Adrenal gland (tissue), 12 donors: Measurements from ENCODE around the gene HIRIP3. TPM values are rescaled to one million over a fixed set of nuclear protein-coding genes. Genes with fewer than 3 reads are reported as not detected.
A peak's percentile ranks its signal among the peaks of the same experiment; 100 is the strongest.

Experiments used
- DNase-seq, 7 donors: peaks; one replicate each; pipeline ENCODE4 v3.0.0-alpha.2; 2019 to 2020
- H3K27ac ChIP-seq, 5 donors: fragments of 200-600 bp; sonication (generic) in 4 of 5; 1 replicate in 3 of 5; 2 replicates in 2 of 5; pipeline versions ENCODE4 v1.5.1 to v1.8.0; 2016 to 2020; ENCODE audit warnings: mild to moderate bottlenecking in 1 of 5
- H3K27me3 ChIP-seq: fragments of 200-600 bp; 2 replicates; pipeline ENCODE4 v1.8.0; 2021
- H3K36me3 ChIP-seq, 2 donors: fragments of 200-600 bp; replicated peaks in 1 of 2; 1 replicate in 1 of 2; 2 replicates in 1 of 2; pipeline versions ENCODE4 v1.5.1 to v1.8.0; 2018 to 2022
- H3K4me1 ChIP-seq, 2 donors: fragments of 200-600 bp; replicated peaks in 1 of 2; 1 replicate in 1 of 2; 2 replicates in 1 of 2; pipeline versions ENCODE4 v1.5.1 to v1.8.0; 2018 to 2021
- H3K4me3 ChIP-seq, 4 donors: fragments of 200-600 bp; sonication (generic) in 3 of 4; one replicate each; pipeline ENCODE4 v1.5.1; 2016 to 2018
- H3K9me3 ChIP-seq, 3 donors: fragments of 200-600 bp; sonication (generic) in 1 of 3; replicated peaks in 1 of 3; 1 replicate in 2 of 3; 2 replicates in 1 of 3; pipeline versions ENCODE4 v1.5.1 to v1.8.0; 2016 to 2021
- POLR2A ChIP-seq, 2 donors: fragments of 450-650 bp; IDR thresholded peaks; one replicate each; pipeline ENCODE4 v1.6.1; 2017; ENCODE audit warnings: antibody characterized with exemption in 2 of 2, mild to moderate bottlenecking in 2 of 2, moderate library complexity in 1 of 2
- WGBS, 4 donors: extraction: QIAGEN DNeasy Blood & Tissue Kit in 2 of 4; methylation state at CpG; one replicate each; pipeline versions ENCODE4 v1.1.5 to v1.1.7; 2013 to 2017; 5-methylcytosine and 5-hydroxymethylcytosine counted together
- intact Hi-C, 2 donors: fragments of 100-400 bp; cut with DNase I; formaldehyde crosslinking; loops; one replicate each; pipeline versions ENCODE4 v1.14.1 to v1.15.0; 2022 to 2023
- polyA plus RNA-seq, 3 donors: library from polyadenylated mRNA; stranded (reverse); fragments of 200-250 nt in 2 of 3; fragments of 350-450 nt in 1 of 3; fragmentation: Illumina TruSeq in 1 of 3; extraction: RNeasy Lipid Tissue Mini Kit (QIAGEN cat#74804) in 1 of 3; gene quantifications; one replicate each; pipeline ENCODE4 v1.2.3, GENCODE V29; 2013 to 2014
- total RNA-seq, 9 donors: library from RNA; depleted of rRNA in 4 of 9; stranded (reverse); fragments of >200 nt in 4 of 9; fragments of 120-200 nt in 1 of 9; fragmentation: NEBNext Ultra II Directional in 1 of 9; extraction: Animal tissue kit (Norgen Biotek cat#: 25700) in 1 of 9; gene quantifications; one replicate each; pipeline versions ENCODE4 v1.1.0 to v1.2.4, GENCODE V29; 2013 to 2023
- TF ChIP-seq, protein P1 (sequence below), 6 experiments: fragments of 450-650 bp in 4 of 6; fragments of 200-600 bp in 2 of 6; sonication (generic) in 1 of 6; IDR thresholded peaks; 1 replicate in 5 of 6; 2 replicates in 1 of 6; pipeline versions ENCODE4 v1.5.1 to v1.8.0; 2016 to 2021; ENCODE audit warnings: antibody characterized with exemption in 6 of 6, mild to moderate bottlenecking in 2 of 6, moderate library complexity in 1 of 6
- donor health status: healthy with polysubstance abuse.
- donor health status: Bipolar disorder and iron deficiency.
- donor health status: DM: yes; HTN: yes; CAD: no.
- donor health status: DM: no; HTN: no; CAD: no.
- donor health status: DM: no; HTN: no; CAD: no.
- donor health status: DM: yes; HTN: yes; CAD: no.

The HIRIP3 gene
- total and polyA plus RNA-seq, 12 donors: 11.0 to 35.0 (median 19.1) TPM

DNA sequence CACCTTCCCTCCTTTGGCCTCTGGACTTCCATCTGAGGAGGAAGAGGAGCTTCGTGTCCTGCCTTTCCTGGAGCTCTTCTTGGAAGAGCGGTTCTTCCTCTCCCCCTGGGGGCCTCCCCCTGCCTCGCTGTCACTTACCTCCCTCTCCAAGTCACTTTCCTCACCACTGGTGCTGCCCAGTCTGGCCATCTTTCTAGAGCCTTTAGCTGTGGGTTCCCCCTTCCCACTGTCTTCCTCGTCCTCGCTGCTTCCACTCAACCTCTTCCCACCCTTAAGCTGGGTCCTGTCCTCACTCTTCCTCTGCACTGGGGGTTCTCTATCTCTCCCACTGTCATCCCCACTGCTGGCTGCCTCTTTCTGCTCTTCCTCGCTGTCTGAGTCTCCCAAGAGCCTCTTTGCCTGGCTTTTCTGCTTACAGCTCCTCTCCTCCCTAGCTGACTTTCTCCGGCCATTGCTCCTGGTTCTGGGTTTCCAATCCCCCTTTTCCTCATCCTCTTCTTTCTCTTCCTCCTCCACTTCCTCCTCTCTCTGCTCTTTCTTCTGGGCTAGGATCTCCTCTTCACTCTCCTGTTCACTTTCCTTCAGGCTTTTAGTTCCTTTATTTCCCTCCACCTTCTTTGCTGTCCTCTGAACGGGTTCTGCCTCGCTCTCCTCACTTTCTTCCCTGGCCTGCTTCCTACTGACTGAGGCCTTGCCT is 1.4 kb downstream of the HIRIP3 start:
- Histone ChIP-seq H3K4me1 (peaks cover 17 to 24% of the 10 kb centered on the region in 2 donors), H3K36me3 (peaks cover 0 to 44% of the 10 kb centered on the region in 2 donors), H3K4me3 (no peak overlapping the region), H3K27ac (peak overlapping the region in 1 of 5 donors; percentile 97), H3K9me3 (no peaks in the 10 kb centered on the region), H3K27me3 (no peaks in the 10 kb centered on the region)
- DNase-seq: no peak
- intact Hi-C loops: loop anchor here in 1 of 2 donors (10.0 kb wide), 1 partner anchor 69 kb away; the partner anchor contains the start of gene KCTD13
- TF ChIP-seq POLR2A (IDR thresholded peaks at IDR 0.05): no peak
- TF ChIP-seq, protein P1, sequence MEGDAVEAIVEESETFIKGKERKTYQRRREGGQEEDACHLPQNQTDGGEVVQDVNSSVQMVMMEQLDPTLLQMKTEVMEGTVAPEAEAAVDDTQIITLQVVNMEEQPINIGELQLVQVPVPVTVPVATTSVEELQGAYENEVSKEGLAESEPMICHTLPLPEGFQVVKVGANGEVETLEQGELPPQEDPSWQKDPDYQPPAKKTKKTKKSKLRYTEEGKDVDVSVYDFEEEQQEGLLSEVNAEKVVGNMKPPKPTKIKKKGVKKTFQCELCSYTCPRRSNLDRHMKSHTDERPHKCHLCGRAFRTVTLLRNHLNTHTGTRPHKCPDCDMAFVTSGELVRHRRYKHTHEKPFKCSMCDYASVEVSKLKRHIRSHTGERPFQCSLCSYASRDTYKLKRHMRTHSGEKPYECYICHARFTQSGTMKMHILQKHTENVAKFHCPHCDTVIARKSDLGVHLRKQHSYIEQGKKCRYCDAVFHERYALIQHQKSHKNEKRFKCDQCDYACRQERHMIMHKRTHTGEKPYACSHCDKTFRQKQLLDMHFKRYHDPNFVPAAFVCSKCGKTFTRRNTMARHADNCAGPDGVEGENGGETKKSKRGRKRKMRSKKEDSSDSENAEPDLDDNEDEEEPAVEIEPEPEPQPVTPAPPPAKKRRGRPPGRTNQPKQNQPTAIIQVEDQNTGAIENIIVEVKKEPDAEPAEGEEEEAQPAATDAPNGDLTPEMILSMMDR (IDR thresholded peaks at IDR 0.05): no peak
- WGBS, 4 donors: 82 to 88% (median 87%) methylated on average over 9 of the region's 9 CpGs

DNA sequence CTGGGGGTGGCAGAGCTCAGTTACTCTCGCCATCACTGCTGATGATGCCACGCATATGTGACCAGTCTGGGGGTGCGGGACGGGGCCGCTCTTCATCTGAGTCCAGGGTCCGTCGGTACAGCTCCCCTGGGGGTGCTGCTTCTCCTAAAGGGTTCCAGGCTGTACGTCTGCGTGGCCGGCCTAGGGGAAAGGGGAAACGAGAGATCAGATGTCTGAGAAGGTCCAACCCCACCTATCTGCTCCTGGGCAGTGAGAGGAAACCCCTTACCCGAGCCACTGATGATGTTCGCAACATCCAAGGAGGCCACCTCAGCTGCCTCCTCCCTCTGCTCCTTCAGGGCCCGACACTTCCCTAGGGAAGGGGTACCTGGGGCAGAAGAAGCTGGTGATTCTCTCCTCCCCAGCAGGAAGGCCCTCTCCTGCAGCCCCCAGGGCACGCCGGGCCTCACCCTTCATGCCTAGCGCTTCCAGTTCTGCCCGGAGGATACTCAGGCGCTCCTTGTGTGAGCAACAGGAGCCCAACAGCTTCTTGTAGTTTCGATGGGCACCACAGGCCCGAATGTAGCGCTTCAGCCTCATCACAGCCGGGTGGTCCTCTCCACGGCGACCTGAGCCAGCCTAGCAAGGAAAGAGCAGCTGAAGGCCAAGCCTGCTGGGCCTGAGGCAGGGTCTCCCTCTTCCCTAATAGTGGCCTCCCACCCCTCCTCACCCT is 2.1 kb downstream of the HIRIP3 start:
- H3K9me3 ChIP-seq: no peaks in the 10 kb centered on the region
- no peak overlapping the region for H3K4me3 ChIP-seq
- 84 to 90% (median 89%) methylated on average over 16 to 25 of the region's 25 CpGs for WGBS, 4 donors
- TF ChIP-seq POLR2A (IDR thresholded peaks at IDR 0.05): no peak
- TF ChIP-seq, protein P1 (IDR thresholded peaks at IDR 0.05): no peak
- H3K27me3 ChIP-seq: no peaks in the 10 kb centered on the region
- intact Hi-C loops: loop anchor here in 1 of 2 donors (10.0 kb wide), 1 partner anchor 69 kb away; the partner anchor contains the start of gene KCTD13
- H3K36me3 ChIP-seq: peaks cover 0 to 51% of the 10 kb centered on the region in 2 donors
- no peak for DNase-seq
- peaks cover 17 to 24% of the 10 kb centered on the region in 2 donors for H3K4me1 ChIP-seq
- H3K27ac ChIP-seq: peak overlapping the region in 1 of 5 donors; percentile 5

DNA sequence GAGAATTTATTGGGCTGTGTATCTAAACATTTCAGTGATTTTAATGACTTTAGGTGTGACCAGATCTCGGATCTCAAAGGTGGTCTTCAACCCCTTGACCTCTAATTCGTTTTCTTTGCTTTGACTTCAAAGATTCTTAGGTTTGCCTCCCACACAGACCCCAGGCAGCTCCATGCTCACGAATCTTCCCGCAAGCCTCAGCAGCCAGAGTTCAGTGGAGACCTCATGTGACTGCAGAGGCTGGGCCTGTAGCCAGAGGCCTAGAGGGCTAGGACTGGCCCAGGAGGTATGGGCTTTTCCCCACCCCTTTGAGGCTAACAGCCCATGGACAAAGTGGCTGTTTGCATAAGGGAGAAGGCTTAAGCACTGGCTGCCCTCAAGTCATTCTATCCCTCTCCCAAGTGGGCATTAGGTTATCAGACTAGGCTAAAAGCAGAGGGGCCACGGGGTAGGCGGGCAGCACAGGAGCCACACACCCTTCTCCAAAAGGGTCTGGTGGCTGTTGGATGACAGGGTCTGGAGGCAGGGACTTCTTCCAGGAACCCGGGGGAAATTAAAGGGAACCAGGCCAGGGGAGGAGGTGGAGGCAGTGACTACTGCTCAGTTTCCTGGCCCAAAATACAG is 3.0 kb downstream of the HIRIP3 start:
- peak overlapping the region in 2 of 5 donors; percentile 13 to 26 for H3K27ac ChIP-seq
- no peaks in the 10 kb centered on the region for H3K9me3 ChIP-seq
- TF ChIP-seq POLR2A (IDR thresholded peaks at IDR 0.05): no peak
- TF ChIP-seq, protein P1 (IDR thresholded peaks at IDR 0.05): no peak
- H3K27me3 ChIP-seq: no peaks in the 10 kb centered on the region
- intact Hi-C loops: loop anchor here in 1 of 2 donors (10.0 kb wide), 1 partner anchor 68 kb away; the partner anchor contains the start of gene KCTD13
- H3K4me3 ChIP-seq: no peak overlapping the region
- peaks cover 17 to 24% of the 10 kb centered on the region in 2 donors for H3K4me1 ChIP-seq
- peaks cover 0 to 60% of the 10 kb centered on the region in 2 donors for H3K36me3 ChIP-seq
- 47 to 65% (median 57%) methylated on average over 7 of the region's 7 CpGs for WGBS, 4 donors
- DNase-seq: peak in 4 of 7 donors; percentile 51 to 73 (median 67)

DNA sequence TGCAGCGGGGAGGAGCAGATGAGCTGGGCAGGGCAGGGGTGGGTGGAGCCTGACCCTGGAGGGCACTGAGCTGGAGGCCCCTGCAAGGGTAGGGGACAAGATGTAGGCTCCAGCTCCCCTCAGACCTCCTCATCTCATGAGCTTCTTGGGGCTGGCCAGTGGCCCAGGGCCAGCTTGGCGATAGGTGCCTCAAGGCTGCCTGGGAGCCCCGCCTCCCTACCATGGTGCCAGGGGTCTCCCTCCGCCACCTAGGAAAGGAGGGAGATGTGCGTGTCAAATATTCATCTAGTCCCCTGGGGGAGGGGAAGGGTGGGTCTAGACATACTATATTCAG is 3.9 kb downstream of the HIRIP3 start:
- 63 to 78% (median 72%) methylated on average over 4 to 5 of the region's 5 CpGs; no CpG with 5 or more reads in 1 of the 4 donors for WGBS, 4 donors
- no peak overlapping the region for H3K4me3 ChIP-seq
- H3K27ac ChIP-seq: no peak overlapping the region
- intact Hi-C loops: loop anchor here in 1 of 2 donors (10.0 kb wide), 1 partner anchor 67 kb away; the partner anchor contains the start of gene KCTD13
- no peaks in the 10 kb centered on the region for H3K9me3 ChIP-seq
- H3K27me3 ChIP-seq: no peaks in the 10 kb centered on the region
- peaks cover 0 to 69% of the 10 kb centered on the region in 2 donors for H3K36me3 ChIP-seq
- no peak for DNase-seq
- TF ChIP-seq POLR2A (IDR thresholded peaks at IDR 0.05): no peak
- TF ChIP-seq, protein P1 (IDR thresholded peaks at IDR 0.05): no peak
- H3K4me1 ChIP-seq: peaks cover 10 to 17% of the 10 kb centered on the region in 2 donors
